Measurements from ENCODE around the gene ZNF708.
"Not testable (repeated sequence)": the region's sequence is repeated elsewhere in the genome, so short reads cannot be mapped to it uniquely, and the experiment has no call there.

The ZNF708 gene

DNA sequence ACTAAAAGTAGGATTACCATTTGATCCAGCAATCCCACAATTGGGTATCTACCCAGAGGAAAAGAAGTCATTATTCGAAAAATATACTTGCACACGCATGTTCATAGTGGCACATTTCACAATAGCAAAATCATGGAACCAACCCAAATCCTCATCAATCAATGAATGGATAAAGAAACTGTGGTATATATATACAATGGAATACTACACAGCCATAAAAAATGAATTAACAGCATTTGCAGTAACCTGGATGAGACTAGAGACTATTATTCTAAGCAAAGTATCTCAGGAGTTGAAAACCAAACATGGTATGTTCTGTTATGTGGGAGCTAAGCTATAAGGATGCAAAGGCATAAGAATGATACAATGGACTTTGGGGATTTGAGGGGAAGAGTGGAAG lies 3.0 kb downstream of the ZNF708 start:
- in situ Hi-C loops (cut with HindIII; ENCODE audit: low sequenced_read_pairs): no loop called here
- no peak for DNase-seq (ENCODE audit: low read depth, low spot score)
- no peak for TF ChIP-seq CTCF (IDR thresholded peaks at IDR 0.05; ENCODE audit: low read depth, low read length)
- no peak overlapping the region for H3K4me3 ChIP-seq (ENCODE audit: low read depth, low read length)

- no peak overlapping the region for H3K4me3 ChIP-seq (ENCODE audit: low read depth, low read length)
- TF ChIP-seq CTCF (IDR thresholded peaks at IDR 0.05; ENCODE audit: low read depth, low read length): no peak
- DNase-seq (ENCODE audit: low read depth, low spot score): no peak
- in situ Hi-C loops (cut with HindIII; ENCODE audit: low sequenced_read_pairs): no loop called here
Measured at GRCh38 chr19:21323000-21323399, 6.2 kb downstream of the ZNF708 start.

DNA sequence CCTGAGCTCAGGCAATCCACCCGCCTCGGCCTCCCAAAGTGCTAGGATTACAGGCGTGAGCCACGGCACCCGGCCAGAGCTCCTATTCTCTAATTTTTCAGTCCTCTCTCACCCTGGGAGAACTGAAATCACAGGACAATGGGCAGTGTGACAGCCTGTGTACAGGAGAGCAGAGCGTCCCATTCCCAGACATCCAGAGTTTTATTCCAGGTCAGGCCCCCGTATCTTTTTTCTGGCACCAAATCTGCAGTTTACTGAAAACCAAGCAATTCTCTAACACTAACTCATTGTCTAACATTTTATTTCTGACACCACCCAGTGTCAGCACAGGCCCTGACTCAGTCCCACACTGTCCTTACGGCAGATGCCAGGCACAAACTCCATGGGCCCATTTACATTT lies 6.7 kb downstream of the ZNF708 start:
- in situ Hi-C loops (cut with HindIII; ENCODE audit: low sequenced_read_pairs): no loop called here
- no peak for TF ChIP-seq CTCF (IDR thresholded peaks at IDR 0.05; ENCODE audit: low read depth, low read length)
- peak; percentile 15 for DNase-seq (ENCODE audit: low read depth, low spot score)
- no peak overlapping the region for H3K4me3 ChIP-seq (ENCODE audit: low read depth, low read length)

DNA sequence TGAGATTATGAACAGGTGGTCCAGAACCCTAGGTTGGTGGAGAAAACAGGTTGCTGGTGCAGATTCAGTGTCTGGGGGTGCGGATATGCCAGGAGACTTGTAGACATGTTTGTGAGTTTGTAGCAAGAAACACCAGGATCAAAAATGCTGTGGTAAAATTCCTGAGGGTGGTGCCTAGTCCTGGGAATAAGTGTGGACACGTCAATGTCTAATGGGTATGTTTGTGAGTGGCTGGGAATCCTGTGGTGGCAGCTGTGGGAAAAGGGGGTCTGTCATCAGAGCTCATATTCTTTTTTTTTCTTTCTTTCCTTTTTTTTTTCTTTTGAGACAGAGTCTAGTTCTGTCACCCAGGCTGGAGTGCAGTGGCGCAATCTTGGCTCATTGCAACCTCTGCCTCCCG lies 7.2 kb downstream of the ZNF708 start:
- peak; percentile 8 for DNase-seq (ENCODE audit: low read depth, low spot score)
- TF ChIP-seq CTCF (IDR thresholded peaks at IDR 0.05; ENCODE audit: low read depth, low read length): no peak
- in situ Hi-C loops (cut with HindIII; ENCODE audit: low sequenced_read_pairs): no loop called here
- H3K4me3 ChIP-seq (ENCODE audit: low read depth, low read length): no peak overlapping the region

- no peak for DNase-seq (ENCODE audit: low read depth, low spot score)
- no peak for TF ChIP-seq CTCF (IDR thresholded peaks at IDR 0.05; ENCODE audit: low read depth, low read length)
- H3K4me3 ChIP-seq (ENCODE audit: low read depth, low read length): no peak overlapping the region
- in situ Hi-C loops (cut with HindIII; ENCODE audit: low sequenced_read_pairs): no loop called here
Measured at GRCh38 chr19:21321134-21321533, 8.1 kb downstream of the ZNF708 start.

DNA sequence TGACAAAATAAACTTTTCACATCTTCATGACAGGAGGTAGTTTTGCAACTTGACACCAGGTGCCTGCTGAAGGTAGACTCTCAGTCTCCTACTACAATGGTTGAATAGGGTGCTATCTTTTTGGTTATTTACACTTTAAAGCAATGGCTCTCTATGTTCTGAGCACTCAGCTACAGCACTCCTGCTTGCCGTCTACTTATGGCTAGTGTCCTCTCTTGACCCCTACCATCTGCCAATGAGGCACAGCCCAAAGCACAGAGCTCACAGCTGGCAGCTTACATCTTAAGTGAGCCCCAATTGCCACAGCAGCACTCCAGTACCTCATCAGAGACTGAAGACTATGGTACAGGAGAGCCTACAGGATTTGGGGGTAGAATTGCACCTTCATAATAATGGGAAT lies 11.4 kb downstream of the ZNF708 start:
- H3K4me3 ChIP-seq (ENCODE audit: low read depth, low read length): no peak overlapping the region
- in situ Hi-C loops (cut with HindIII; ENCODE audit: low sequenced_read_pairs): no loop called here
- DNase-seq (ENCODE audit: low read depth, low spot score): no peak
- no peak for TF ChIP-seq CTCF (IDR thresholded peaks at IDR 0.05; ENCODE audit: low read depth, low read length)

GRCh38 chr19:21314676-21315075 lies 14.5 kb downstream of the ZNF708 start:
- no peak for DNase-seq (ENCODE audit: low read depth, low spot score)
- no peak for TF ChIP-seq CTCF (IDR thresholded peaks at IDR 0.05; ENCODE audit: low read depth, low read length)
- no peak overlapping the region for H3K4me3 ChIP-seq (ENCODE audit: low read depth, low read length)
- in situ Hi-C loops (cut with HindIII; ENCODE audit: low sequenced_read_pairs): no loop called here

DNA sequence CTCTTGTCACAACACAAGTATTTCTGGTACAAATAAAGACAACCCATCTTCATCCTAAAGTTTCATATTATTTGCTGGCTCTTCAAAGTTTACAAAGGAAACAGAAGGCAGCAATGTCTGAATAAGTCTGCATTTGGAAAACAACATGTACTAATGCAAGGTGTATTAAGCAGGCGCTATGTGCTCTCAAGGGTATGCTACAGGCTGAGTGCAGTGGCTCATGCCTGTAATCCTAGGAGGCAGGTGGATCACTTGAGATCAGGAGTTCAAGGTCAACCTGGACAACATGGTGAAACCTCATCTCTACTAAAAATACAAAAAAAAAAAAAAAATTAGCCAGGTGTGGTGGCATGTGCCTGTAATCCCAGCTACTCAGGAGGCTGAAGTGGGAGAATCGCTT lies 16.4 kb downstream of the ZNF708 start:
- in situ Hi-C loops (cut with HindIII; ENCODE audit: low sequenced_read_pairs): not testable (repeated sequence)

More for the DNA sequence above, 16.4 kb downstream of the ZNF708 start:
- H3K4me3 ChIP-seq (ENCODE audit: low read depth, low read length); DNase-seq (ENCODE audit: low read depth, low spot score): not testable (repeated sequence)
